Right hindlimb (tissue), 1 donor: ENCODE results near the gene STK32C.
A peak's percentile ranks its signal among the peaks of the same experiment; 100 is the strongest.

ENCODE experiments used
- DNase-seq: peaks from one replicate; pipeline ENCODE4 v3.0.0-alpha.2; 2018

Gene STK32C

DNA sequence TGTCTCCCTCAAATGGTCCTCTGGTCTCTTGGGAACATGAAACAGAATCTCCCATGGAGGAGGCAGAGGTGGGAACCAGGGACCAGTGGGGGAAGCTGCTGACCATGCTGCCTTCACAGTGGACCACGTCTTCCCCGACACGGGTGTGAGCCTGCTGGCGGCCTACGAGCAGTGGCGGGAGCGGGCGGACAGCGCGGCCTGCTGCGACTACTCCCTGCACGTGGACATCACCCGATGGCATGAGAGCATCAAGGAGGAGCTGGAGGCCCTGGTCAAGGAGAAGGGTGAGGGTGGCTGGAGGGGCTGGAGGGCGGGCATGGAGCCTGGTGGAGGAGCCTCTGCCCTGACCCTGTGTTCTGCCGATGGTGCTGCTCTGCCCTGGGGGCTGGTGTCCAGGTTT is 113.0 kb downstream of the STK32C start:
- no peak for DNase-seq

- DNase-seq: no peak
These were observed 113.7 kb downstream of the STK32C start for GRCh38 chr10:132193907-132194552.

- no peak for DNase-seq
These were observed 114.6 kb downstream of the STK32C start for GRCh38 chr10:132192991-132193665.

DNA sequence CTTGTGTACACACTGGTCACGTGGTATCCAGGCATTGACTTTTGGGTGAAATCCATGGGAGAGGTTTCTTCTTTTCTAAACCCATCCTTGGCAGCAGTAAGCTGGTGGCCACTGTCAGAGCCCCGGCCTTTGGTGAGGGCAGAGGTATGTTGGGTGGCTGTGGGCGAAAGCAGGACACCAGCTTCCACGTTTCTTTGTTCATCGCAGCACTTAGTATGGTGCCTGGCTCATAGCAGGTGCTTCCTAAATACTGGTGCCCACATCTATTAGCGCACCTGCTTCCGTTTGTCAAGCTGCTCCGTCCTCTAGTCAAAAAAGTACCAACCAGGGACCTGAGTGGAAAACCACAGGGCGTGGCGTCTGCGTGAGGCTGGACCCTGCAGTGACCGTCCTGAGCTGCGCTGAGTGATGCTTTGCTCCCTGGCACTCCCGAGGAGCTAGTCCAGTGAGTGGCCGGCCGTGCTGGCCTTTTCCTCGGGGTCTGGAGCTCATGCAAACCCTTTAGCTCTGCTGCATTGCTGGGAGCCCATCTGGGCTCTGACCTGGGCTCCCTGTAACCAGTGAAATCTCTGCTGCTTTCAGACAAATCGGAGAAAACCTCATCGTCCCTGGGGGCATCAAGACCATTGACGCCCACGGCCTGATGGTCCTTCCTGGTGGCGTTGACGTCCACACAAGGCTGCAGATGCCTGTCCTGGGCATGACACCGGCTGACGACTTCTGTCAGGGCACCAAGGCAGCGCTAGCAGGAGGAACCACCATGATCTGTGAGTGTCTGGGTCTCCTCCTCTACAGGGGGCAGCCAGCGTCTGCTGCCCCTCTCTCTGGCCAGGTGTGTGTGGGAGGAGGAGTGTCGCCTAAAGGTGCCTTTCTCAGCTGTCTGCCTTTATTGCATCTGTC is 115.4 kb downstream of the STK32C start:
- DNase-seq: no peak

GRCh38 chr10:132189810-132190422 is 117.8 kb downstream of the STK32C start:
- no peak for DNase-seq

- DNase-seq: no peak
These were observed 118.7 kb downstream of the STK32C start for GRCh38 chr10:132189016-132189415.

- DNase-seq: no peak
These were observed 119.4 kb downstream of the STK32C start for GRCh38 chr10:132188331-132188730.

- DNase-seq: no peak
These were observed 120.2 kb downstream of the STK32C start for GRCh38 chr10:132187430-132188138.

DNA sequence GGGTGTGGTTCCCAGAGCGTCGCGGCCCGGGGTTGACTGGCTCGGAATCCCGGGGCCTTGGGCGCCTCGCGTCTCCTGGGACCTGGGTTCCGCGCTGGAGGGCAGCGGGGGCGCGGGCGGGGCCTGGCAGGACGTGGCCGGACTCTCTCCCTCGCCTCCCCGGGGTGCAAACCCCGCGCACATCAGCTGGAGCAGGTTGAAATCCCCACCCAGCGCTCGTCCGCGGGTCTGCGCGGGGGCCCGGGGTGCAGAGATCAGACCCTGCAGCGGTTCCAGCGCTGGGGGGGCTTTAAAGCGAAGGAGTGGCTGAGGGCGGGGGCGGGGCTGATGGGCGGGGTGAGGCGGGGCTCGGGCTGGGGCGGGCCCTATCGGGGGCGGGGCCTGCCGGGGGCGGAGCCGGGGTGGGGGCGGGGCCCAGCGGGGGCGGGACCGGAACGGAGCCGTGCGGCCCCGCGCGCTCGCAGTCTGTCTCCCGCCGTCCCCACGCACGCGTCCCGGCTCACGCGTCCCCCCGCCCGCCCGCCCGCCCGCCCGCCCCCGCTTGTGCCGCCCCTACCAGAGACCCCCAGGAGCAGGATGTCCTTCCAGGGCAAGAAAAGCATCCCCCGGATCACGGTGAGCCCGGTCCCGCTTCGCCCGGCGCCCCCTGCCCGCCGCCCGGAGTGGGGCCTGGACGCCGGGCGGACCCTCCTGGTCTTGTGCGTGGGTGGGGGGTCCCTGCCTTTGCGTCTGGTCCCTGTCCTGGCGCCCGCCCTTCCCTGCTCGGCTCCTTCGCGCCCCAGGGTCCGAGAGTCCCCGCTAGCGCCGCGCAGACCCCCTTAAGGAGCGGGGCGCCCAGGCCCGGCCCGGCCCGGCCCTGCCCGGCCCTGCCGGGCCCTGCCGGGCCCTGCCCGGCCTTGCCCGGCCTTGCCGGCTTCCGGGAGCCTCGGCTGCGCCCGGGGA is 121.0 kb downstream of the STK32C start, which contains the start of gene DPYSL4:
Gene DPYSL4, plus strand, starts transcription at position 461 of the 942 bp plus-strand sequence. Its CDS starts 116 bp downstream, at position 577.
- DNase-seq: no peak

DNA sequence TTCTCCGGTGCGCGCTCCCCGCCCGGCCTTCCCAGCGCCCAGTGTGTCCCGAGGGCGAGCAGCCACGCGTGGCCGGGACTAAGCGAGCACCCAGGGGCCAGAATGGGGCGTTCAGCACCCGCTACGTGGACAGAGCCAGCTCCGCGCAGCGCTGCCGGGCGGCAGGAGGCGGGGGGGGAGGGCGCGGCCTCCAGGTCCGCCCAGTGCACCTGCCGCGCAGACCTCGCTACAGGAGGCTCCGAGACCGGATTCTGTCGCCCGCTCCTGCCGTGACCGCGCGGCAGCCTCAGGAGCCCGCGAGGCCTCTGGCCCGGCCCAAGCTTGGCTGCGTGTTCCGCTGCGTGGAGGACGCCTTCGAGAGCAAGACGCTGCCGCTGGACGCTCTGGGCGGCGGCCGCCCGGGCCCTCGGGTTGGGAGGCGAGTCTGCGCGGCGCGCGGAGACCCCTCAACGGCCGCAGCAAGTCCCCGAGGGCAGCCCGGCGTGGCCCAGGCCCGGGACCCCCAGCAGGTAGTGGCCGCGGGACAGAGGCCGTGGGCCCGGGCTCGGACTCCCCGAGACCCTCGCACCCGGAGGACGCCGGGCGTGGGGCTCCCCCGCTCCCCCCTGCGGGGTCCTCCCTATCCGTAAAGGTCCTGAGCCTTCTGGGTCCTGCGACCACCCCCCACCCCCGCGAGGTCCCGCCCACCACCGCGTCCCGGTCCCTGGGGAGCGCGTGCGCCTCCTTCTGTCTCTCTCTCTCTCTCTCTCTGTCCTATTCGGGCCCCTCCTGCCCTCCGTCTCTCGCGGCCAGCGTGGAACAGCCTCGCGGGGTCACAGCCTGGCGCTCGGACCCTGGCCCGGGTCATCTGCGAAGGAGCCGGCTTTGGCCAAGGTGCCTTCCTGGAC is 121.9 kb downstream of the STK32C start:
- DNase-seq: peak; percentile 54

GRCh38 chr10:132184816-132185593 is 122.7 kb downstream of the STK32C start:
- no peak for DNase-seq

DNA sequence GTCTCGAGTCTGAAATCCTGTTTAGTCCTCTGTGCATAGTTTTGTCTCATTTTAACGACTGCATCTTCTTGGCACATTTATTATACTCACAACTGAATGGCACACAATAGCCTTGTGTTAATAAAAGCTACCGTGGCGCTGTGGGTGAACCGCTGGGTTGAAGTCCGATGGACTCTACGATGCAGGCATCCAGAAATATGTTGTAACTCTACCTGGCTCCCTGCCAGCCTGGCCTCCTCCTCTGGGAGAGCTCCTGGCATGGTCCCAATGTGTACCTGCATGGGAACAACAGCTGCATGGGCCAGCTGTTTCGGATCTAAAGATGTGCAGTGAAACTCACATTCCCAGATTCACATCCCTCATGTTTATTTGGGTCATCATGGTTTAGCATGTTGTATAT is 124.7 kb downstream of the STK32C start:
- DNase-seq: no peak

- DNase-seq: no peak
These were observed 125.2 kb downstream of the STK32C start for GRCh38 chr10:132182591-132182990.

DNA sequence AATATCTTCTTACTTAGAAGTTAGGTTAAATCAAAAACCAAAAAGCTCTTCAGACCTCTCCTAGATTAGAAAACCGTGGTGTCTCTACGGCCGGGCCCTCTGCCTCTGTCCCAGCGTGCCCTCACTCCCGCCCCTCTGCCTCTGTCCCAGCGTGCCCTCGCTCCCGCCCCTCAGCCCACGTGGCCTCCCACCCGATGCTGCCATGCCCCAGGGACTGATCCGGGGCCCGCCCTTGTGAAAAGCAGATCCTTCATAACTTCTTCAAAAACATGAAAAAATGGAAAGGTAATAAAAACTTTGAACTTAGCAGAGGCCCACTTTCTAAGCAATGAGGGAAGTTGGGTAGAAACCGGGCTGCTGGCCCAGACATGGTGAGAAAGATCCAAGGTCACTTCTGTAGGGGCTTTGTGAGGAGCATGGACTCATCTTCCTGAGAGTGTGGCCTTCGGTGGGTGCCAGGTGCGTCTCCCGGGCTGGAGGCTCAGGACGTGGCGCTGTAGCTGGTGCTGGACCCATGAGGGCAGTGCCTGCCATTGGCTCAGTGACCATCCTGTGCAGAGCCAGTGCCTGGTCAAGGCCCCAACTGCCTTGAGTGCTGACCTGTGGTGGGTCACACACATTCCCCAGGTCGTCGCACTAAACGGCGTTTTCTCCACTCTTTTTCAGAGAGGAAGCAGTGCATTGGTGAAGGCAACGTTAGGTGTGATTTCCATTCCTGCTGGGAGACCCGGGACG is 125.9 kb downstream of the STK32C start:
- DNase-seq: no peak

DNA sequence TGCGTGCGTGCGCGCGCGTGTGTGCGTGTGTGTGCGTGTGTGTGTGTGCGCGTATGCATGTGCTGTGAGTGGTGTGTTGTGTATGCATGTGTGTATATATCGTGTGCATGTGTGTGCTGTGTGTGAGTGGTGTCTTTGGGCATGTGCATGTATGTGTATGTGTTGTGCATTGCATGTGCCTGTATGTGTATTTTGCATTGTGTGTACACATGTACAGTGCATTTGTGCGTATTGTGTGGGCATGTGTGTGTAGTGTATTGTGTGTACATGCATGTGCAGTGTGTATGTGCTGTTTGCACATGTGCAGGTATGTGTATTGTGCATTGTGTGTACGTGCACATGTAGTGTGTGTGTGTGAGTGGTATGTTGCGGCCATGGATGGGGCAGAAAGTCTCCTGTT is 127.0 kb downstream of the STK32C start:
- DNase-seq: no peak

DNA sequence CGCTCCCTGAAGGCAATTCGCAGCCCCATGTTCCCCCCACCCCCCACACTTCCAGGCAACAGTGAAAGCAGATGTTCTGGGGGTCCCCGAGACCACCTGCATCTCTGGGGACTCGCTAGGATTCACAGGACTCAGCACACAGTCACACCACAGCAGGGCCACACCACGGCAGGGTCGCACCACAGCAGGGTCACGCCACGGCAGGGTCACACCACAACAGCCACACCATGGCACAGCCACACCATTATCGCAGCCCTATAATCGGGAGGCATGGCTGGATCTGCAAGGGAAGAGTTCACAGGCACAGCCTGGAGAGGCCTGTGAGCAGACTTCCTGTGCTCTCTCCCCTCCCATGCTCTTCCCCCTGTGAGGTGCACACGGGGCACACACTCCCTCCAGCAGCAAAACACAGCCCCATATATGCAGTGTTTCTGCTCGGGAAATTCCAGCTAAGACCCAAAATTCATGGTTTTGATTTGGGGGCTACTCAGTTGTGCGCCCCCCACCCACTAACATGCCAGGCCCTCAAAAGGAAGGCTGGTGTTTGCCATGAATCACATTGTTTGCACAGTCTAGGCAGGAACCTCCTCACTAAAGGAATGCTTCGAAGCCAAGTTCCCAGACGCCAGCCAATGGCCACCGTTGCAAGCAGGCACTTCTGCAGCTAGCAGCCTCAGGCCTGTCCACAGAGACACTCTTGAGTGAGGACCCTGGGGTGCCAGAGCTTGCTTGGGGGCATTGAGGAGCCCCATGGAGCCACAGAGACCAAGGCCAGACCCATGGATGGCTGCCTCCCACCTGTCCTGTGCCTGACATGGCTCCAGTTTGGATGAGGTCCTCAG is 128.0 kb downstream of the STK32C start:
- no peak for DNase-seq

GRCh38 chr10:132178672-132179545 is 128.8 kb downstream of the STK32C start:
- DNase-seq: no peak
